NCI-H2107 (cell line): Measurements from ENCODE around the gene DPP7.
A peak's percentile ranks its signal among the peaks of the same experiment; 100 is the strongest.

ENCODE experiments used
- DNase-seq: peaks from one replicate; lab custom pipeline; 2025; lab: John Stamatoyannopoulos, UW

The DPP7 gene

DNA sequence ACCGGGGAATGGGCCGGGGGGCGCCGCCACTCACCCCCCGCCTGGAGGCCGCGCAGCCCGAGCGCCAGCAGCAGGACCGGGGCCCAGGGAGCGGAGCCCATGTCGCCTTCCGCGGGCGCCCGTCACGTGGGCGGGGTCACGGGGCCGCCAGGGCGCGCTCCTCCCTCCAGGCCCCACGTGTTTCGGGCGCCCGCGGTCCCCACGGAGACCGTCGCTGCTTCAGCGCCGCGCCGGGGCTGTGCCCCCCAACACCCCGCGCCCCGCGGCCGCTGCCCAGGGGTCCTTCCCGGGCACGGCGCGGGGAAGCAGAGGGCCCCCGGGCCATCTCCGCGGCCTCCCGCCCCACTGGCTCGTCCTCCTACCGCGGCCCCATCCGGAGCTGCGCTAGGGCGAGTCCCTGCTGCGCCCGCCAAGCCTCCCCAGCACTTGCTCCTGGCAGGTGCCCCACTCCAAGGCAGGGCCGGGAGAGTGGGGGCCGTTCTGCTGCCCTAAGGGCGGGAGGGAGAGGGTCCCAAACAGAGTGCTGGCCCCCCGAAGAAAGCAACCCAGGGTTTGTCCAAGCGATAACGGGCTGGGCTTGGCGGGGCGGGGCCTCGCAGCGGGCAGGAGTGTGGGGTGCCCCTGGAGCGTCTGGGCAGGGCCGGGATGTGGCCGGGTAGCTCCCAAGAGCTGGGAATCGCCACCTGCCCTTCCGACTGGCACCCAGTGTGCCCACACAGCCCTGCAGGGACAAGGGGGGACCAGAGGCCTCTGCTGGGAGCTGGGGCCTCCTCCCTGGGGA, at the start of gene DPP7:
Gene DPP7, minus strand, starts transcription at position 121 of the 781 bp plus-strand sequence. Its CDS starts 20 bp downstream, at position 101.
- DNase-seq: peak; percentile 32

DNA sequence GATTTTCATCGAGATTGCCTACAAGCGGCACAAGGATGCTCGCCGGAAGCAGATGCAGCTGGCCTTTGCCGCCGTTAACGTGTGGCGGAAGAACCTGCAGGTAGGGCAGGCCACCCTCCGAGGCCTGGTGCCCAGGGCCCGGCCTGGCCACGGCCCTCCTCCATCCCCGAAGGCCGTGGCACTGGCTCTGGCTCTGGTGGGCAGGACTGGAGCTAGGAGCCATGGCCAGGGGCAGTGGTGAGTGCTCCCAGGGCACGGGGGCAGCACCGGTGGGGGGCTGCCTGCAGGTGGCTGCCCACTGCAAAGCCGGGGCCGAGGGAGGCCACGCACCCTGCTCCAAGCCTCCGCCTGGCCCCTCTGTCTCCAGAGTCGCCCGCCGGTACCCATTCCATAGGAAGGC, 49.3 kb upstream of the DPP7 start:
- no peak for DNase-seq

DNA sequence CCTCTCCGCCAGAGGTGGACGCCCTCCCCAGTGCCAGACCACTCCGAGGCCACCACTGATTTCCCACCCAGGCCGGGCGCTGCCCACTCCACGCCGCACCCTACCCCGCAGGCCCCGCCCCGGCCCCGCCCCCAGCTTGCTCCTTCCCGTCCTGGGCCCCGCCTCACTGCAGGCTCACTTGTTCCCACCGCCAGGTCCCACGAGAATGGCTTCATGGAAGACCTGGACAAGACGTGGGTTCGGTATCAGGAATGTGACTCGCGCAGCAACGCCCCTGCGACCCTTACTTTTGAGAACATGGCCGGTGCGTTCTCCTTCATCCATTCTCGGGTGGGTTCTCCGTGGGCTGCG, 48.8 kb upstream of the DPP7 start:
- DNase-seq: no peak

DNA sequence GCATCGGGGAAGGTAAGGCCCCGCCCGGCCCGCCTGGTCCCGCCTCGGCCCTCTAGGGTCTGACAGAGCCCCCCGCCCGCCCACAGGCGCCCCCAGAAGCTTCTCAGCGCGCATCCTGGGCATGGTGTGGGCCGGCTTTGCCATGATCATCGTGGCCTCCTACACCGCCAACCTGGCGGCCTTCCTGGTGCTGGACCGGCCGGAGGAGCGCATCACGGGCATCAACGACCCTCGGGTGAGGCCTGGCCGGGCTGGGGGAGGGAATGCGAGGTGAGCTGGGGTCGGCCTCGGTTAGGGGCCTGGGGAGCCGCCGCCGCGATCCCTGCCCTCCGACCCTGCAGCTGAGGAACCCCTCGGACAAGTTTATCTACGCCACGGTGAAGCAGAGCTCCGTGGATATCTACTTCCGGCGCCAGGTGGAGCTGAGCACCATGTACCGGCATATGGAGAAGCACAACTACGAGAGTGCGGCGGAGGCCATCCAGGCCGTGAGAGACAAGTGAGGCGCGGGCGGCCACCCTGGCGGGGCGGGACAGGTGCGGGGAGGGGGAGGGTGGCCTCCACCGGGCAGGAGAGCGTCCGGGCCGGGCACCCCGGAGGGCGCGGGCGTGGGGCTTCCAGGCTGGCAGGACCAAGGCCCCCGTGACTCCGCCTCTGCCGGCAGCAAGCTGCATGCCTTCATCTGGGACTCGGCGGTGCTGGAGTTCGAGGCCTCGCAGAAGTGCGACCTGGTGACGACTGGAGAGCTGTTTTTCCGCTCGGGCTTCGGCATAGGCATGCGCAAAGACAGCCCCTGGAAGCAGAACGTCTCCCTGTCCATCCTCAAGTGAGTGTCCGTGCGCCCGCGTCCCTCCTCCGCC, 48.2 kb upstream of the DPP7 start:
- no peak for DNase-seq

DNA sequence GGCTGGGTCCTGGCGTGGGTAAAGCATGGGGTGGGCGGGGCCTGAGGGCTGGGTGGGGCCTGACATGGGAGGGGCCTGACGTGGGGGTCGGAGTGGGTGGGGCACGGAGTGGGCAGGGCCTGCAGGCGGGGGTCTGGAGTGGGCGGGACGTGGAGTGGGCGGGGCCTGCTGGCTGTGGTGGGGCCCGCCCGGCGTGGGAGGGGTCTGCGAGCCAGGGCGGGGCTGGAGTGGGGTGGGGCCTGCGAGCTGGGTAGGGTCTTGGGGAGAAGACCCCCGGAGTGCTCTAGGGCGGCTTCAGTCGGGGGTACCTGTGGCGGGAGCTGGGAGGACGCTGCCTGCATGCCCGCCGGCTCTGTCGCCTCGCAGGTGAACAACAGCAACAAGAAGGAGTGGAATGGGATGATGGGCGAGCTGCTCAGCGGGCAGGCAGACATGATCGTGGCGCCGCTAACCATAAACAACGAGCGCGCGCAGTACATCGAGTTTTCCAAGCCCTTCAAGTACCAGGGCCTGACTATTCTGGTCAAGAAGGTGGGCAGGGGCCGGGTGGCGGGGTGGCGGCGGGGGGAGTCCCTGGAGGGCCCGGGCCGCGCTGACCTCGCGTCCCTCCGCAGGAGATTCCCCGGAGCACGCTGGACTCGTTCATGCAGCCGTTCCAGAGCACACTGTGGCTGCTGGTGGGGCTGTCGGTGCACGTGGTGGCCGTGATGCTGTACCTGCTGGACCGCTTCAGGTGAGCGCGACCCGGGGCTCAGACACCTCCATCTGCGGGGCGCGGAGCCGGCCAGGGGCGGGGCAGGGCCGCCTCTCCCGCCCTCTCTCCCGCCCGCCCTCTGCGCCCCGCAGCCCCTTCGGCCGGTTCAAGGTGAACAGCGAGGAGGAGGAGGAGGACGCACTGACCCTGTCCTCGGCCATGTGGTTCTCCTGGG, 47.3 kb upstream of the DPP7 start:
- no peak for DNase-seq

DNA sequence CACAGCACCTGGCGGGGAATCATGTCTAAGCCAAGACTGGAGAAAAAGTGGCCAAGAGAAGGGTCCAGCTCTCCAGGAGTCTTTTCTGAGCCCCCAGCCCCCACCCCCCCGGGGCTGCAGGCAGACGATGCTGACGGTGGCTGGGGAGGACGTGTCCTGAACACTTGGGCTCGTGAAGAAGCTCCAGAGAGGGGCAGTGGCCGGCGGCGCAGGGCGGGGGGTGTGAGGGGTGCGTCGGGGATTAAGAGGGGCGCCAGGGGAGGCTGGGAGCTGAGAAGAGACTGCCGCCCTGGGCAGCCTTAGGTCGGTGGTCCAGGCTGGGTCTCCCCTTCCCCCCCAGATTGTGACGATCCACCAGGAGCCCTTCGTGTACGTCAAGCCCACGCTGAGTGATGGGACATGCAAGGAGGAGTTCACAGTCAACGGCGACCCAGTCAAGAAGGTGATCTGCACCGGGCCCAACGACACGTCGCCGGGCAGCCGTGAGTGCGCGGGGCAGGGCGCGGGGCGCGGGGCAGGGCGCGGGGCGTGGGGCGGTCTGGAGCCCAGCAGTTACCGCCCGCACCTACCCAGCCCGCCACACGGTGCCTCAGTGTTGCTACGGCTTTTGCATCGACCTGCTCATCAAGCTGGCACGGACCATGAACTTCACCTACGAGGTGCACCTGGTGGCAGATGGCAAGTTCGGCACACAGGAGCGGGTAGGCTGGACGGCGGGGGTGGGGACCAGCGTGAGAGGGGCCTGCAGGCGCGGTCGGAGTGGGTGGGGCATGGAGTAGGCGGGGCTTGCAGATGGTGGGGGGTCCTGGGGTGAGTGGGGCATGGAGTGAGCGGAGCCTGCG, 46.4 kb upstream of the DPP7 start:
- no peak for DNase-seq

DNA sequence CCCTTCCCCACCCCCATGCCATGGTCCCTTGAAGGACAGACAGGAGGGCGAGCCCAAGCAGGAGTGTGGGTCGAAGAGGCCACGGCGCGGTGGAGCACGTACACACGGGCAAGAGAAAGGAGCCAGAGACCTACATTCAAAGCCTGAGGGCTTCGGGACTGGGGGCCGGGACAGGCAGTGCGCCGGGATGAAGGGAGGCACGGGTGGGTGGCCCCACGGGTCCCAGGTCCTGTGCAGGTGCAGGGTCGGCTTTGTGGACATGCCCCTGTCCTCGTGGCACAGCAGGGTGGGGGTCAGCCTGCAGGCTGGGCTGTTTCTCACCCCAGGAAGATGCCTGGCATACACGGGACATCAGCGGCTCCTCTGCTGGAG, 45.5 kb upstream of the DPP7 start:
- no peak for DNase-seq

DNA sequence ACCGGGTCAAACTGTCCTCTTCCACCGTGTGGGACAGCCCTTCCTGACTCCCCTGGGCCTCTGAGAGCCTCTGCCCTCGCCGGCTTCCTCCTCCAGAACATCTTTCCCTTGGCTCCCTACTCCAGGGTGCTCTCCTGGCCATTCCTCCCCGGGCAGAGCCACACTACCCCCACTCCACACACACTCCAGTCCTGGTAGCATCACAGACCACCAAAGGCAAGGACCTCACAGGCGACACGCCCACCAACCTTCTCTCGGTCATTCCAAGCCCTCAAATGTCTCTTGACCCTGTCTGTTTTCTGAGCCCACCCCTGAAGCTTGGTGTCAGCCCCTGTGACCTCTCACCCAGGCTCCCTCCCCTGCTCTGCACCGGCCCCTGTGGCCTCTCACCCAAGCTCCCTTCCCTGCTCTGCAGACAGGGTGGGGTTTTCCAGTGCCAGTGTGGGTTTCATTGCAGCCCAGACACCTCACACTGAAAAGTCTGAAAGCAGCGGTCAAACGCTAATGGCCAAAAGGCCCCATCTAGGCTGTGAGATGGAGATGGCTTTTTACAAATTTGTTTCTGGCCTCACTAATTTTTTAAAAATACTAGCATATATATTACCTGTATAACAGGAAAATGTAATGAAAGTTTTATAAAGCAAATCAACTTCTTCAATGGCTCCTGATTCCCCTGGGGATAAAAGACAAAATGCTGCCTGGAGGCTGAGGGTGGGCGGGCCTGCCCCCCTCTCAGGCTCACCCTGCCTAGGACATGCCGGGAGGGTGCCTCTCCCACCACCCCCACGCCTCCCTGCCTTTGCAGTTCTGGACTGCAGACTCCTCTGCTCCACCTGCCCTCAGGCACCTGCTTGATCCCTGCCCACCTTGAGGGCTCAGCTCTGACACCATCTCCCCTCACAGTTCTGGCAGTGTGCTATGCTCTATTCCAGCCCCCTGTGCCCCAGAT, 44.8 kb upstream of the DPP7 start:
- no peak for DNase-seq

DNA sequence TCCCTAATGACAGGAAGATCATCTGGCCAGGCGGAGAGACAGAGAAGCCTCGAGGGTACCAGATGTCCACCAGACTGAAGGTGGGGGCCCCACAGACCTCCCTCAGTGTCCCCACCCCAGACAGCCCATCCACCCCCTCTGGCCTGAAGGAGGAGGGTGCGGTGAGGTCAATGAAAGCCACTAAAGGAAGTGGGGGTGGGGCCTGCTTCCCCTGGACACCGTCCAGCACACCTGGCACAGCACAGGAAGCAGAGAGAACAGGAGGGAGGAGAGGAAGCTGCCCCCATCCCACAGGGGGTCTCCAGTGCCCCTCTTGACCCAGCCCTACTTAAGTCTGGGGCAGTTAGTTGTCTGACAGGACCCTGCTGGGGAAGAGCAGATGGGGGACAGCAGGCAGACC, 44.1 kb upstream of the DPP7 start:
- no peak for DNase-seq

DNA sequence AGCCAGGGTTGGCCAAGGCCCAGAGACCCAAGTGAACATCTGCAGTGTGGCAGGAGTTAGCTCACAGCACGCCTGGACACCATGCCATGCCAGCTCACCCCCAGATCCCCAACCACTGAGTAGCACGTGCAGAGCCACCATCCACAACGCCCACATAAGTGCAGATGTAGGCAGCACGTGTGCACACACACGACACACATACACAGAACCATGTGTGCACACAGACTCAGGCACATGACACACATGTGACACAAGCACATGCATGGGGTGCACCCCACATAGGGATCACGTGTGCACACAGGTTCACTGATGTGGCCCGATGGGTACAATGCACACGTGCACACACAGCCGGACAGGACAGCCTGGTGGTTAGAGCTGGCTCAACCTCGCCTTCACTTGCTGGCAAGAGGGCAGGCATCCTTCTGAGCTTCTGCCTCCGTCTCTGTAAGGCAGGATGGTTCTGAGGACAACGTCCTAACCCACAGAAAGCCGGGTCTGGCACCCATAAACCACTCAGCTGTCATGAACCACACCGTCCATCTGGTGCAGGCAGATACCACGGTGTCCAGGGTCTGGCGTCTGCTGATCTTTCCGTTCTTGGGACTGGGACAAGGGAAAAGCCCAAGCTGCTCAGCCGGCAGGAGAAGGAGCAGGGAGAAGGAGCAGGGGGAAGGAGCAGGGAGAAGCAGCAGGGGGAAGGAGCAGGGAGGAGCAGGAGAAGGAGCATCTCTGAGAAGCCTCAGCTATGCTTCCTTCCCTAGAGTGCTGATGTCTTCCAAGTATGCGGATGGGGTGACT, 43.3 kb upstream of the DPP7 start:
- DNase-seq: no peak

DNA sequence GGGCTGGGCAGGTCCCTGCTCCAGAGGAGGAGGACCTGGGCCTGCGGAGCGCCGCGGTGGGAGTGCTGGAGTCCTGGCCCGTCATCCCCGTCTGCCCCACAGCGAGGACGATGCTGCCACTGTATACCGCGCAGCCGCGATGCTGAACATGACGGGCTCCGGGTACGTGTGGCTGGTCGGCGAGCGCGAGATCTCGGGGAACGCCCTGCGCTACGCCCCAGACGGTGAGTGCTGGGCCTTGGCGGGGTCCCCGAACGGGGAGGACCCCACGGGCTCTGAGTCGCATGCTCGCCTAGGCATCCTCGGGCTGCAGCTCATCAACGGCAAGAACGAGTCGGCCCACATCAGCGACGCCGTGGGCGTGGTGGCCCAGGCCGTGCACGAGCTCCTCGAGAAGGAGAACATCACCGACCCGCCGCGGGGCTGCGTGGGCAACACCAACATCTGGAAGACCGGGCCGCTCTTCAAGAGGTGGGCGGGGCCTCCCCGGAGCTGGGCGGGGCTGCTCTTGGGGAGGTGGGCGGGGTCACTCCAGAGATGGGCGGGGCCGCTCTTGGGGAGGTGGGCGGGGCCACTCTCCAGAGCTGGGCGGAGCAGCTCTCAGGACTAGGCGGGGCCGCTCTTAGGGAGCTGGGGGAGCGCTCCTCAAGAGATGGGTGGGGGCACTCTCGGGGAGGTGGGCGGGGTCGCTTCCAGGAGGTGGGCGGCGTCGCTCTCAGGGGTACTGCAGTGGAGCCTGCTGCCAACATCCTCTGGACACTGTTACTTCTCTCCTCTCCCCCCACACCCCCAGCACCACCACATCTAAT, 42.2 kb upstream of the DPP7 start:
- DNase-seq: no peak

DNA sequence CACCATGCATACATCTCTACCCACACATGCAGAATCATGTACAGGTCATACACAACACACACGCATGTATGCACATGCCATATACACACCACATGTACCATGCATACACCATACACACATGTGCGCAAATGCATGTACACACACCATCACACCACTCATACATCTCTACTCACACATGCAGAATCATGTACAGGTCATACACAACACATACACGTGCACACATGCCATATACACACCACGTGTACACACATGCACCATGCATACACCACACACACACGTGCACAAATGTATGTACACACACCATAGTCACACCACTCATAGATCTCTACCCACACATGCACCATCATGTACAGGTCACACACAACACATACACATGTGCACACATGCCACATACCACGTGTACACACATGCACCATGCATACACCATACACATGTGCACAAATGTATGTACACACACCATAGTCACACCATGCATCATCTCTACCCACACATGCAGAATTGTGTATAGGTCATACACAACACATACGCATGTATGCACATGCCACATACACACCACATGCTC, 38.4 kb upstream of the DPP7 start:
- no peak for DNase-seq

DNA sequence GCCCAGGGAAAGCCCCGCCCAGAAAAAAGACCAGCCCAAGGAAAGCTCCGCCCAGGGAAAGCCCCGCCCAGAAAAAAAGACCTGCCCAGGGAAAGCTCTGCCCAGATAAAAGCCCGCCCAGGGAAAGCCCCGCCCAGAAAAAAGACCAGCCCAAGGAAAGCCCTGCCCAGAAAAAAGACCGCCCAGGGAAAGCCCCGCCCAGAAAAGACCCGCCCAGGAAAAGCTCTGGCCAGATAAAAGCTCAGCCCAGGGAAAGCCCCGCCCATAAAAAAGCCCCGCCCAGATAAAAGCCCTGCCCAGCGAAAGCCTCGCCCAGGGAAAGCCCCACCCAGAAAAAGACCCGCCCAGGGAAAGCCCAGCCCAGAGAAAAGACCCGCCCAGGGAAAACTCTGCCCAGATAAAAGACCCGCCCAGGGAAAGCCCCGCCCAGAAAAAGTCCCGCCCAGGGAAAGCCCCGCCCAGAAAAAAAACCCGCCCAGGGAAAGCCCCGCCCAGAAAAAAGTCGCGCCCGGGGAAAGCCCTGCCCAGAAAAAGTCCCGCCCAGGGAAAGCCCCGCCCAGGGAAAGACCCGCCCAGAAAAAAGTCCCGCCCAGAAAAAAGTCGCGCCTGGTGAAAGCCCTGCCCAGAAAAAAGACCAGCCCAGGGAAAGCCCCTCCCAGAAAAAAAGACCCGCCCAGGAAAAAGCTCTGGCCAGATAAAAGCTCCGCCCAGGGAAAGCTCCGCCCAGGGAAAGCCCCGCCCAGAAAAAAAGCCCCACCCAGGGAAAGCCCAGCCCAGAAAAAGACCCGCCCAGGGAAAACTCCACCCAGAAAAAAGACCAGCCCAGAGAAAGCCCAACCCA, 36.3 kb upstream of the DPP7 start:
- DNase-seq: no peak

DNA sequence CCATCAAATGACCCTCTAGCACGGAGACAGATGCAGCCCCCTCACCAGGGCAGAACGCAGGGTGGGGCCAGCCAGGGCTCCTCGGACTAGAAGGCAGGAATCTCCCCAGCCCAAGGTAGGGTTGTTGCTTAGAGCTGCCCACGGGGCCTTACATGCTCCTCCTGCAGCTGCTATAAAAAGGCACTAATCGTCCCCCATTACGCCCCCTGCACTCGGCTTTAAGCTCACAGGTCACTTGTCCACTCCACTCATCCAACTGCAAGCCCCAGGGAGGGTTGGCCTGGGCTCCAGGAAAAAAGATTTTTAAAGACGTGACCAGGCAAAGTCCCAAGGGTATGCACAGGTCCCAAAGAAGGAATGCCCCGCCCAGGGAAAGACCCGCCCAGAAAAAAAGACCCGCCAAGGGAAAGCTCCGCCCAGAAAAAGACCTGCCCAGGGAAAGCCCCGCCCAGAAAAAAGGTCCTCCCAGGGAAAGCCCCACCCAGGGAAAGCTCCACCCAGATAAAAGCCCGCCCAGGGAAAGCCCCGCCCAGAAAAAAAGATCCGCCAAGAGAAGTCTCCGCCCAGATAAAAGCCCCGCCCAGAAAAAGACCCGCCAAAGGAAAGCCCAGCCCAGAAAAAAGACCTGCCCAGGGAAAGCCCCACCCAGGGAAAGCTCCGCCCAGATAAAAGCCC, 35.5 kb upstream of the DPP7 start:
- DNase-seq: no peak

DNA sequence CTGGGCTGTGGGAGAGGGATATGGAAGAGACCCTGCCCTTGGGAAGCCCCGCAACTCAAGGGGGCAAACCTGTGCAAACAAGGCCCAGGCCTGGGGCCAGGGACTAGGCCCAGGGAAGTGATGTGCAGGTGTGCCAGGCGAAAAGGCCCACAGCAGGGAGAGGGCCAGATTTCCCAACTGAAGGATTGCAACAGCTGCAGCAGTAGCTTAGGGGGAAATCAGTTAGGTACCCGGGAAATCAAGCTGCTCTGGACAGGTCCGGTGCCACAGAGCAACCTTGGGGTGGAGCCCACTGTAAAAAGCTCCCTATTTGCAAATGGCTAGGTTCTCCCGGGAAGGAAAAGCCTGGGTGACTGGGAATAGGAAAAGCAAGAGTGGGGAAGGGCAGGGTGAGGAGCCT, 34.8 kb upstream of the DPP7 start:
- DNase-seq: no peak

DNA sequence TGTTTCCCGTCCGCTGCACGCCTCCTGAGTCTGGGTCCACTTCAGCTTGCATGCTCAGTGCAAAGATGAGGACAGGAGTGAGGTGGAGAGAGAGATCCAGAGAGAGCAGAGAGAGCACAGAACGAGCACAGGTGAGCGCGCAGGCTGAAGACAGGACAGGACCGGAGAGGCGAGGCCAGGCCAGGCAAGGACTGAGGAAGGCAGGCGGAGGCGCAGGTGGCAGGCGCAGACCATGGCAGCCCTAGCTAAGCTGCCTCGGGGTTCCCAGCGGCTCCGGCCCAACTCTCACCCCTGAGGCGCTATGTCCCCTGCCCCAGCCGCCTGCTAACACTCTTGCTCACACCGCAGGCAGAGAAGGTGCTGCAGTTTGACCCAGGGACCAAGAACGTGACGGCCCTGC, 34.1 kb upstream of the DPP7 start:
- DNase-seq: no peak

DNA sequence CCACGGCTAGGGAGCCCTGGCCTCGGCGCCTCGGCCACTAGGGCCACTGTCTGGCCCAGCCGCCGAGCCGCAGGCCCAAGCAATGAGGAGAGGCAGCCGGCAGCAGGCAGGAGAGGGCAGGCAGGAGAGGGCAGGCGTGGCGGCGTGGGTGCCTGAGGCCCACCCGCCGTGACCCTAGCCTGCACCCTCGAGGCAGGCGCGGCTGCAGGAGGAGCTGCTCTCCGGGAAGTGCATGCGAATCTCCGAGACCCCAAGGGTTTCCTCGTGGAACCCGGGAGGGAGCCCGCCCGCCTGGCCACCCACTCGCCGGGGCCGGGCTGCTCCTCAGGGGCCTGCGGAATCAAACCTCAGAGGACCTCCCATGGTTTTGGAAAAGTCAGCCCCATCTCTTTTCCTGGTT, 33.7 kb upstream of the DPP7 start:
- no peak for DNase-seq
